HL-60 (cell line): ENCODE data around the gene MAPRE2.

Experiments used
- DNase-seq, 2 experiments: peaks; one replicate each; pipeline ENCODE4 v3.0.0-alpha.2; 2010 to 2020; ENCODE audit warnings: low read depth in 1 of 2, low spot score in 1 of 2
- H3K27ac ChIP-seq: fragments of 250-450 bp; sonication (Bioruptor Pico); replicated peaks from 2 replicates; pipeline ENCODE4 v1.5.1; 2020; ENCODE audit warnings: mild to moderate bottlenecking, moderate library complexity
- H3K27me3 ChIP-seq: fragments of 250-450 bp; sonication (Bioruptor Pico); 2 replicates; pipeline ENCODE4 v1.5.1; 2021; ENCODE audit warnings: mild to moderate bottlenecking, moderate library complexity; ENCODE audit not compliant: insufficient read depth, poor library complexity, severe bottlenecking
- H3K4me3 ChIP-seq: replicated peaks from 2 replicates; pipeline ENCODE4 v1.5.1; 2011; ENCODE audit warnings: mild to moderate bottlenecking, control low read depth, low read length; ENCODE audit not compliant: insufficient read depth
- CTCF ChIP-seq: IDR thresholded peaks from one replicate; pipeline ENCODE4 v1.5.1; 2011; ENCODE audit warnings: low read length, control low read depth, inconsistent platforms; ENCODE audit not compliant: insufficient read depth
- GABPA ChIP-seq: IDR thresholded peaks from 2 replicates; pipeline ENCODE4 v1.6.1; 2012; ENCODE audit warnings: low read depth
- POLR2AphosphoS5 ChIP-seq: IDR thresholded peaks from 2 replicates; pipeline ENCODE4 v1.6.1; 2012; ENCODE audit warnings: low read depth
- REST ChIP-seq: IDR thresholded peaks from 2 replicates; pipeline ENCODE4 v1.6.1; 2012; ENCODE audit warnings: low read depth; ENCODE audit not compliant: insufficient replicate concordance
- SPI1 ChIP-seq: IDR thresholded peaks from 2 replicates; pipeline ENCODE4 v1.6.1; 2012; ENCODE audit warnings: low read depth, mild to moderate bottlenecking, borderline replicate concordance

Gene MAPRE2

DNA sequence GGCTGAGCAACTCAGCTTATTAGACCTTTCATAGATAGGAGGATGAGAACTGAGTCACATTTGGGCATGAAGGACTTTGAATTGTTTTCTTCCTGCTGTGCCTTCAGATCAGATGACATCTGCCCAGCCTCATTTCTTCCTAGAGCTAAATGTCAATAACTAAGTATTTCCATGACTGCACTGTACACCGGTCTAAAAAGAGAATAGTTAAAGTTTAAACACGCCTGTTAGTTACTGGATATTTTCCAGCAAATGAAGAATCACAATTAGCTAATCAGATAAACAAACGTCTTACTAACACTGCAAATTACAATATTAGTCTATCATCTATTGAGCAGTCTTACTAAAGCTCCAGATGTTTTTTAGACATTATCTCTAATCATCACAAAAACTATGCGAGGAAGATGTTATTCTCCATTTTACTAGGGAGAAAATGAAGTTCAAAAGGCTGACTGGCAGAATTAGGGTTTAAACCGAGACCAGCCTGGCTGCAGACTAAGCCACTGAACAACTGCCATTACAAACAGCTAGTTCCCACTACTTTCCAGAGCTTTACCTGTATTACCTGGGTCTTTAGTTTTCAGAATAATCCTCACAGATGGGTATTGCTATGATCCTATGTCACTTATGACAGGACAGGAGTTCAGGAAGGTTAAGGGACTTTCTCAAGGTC lies 130.2 kb downstream of the MAPRE2 start:
- no peak overlapping the region for H3K27ac ChIP-seq
- DNase-seq, result no peak
- no peaks in the 10 kb centered on the region for H3K27me3 ChIP-seq
- TF ChIP-seq POLR2AphosphoS5, result no peak
- H3K4me3 ChIP-seq, result no peak overlapping the region

GRCh38 chr18:35172009-35172408 lies 130.8 kb downstream of the MAPRE2 start:
- no peak overlapping the region for H3K27ac ChIP-seq
- H3K27me3 ChIP-seq, result no peaks in the 10 kb centered on the region
- no peak for DNase-seq
- TF ChIP-seq SPI1 (no peak), GABPA (no peak), CTCF (no peak), REST (no peak), POLR2AphosphoS5 (no peak)
- H3K4me3 ChIP-seq, result no peak overlapping the region

- Histone ChIP-seq H3K4me3 (no peak overlapping the region), H3K27ac (no peak overlapping the region), H3K27me3 (no peaks in the 10 kb centered on the region)
- no peak for DNase-seq
- TF ChIP-seq GABPA (no peak), SPI1 (no peak), REST (no peak), CTCF (no peak), POLR2AphosphoS5 (no peak)
Measured at GRCh38 chr18:35172451-35173035, 131.3 kb downstream of the MAPRE2 start.

DNA sequence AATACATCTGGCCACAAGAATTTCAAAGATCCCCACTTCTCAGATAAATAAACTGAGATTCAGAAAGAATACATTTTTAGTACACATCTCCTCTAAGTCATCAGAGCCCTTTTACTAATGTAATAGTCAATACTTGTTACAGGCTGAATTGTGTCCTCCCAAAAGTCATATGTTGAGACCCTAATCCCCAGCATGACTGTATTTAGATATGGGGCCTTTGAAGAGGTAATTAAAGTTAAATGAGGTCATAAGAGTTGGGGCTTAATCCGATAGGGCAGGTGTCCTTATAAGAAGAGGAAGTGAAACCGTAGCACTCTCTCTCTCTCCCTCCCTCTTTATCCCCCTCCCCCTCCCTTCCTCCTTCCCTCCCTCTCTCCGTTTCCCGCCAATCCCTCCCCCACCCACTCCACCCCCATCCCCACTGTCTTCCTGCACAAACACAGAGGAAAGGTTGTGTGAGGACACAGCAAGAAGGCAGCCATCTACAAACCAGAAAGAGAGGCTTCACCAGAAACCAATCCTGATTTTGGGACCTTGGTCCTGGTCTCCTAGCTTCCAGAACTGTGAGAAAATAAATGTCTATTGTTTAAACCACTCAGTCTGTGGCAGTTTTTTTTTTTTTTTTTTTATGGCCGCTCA lies 133.0 kb downstream of the MAPRE2 start:
- Histone ChIP-seq H3K27me3 (no peaks in the 10 kb centered on the region), H3K27ac (peak overlapping the region; percentile 23), H3K4me3 (no peak overlapping the region)
- TF ChIP-seq POLR2AphosphoS5 (no peak; the same call in 1 of the 2 replicates), SPI1 (peak; percentile 96)
- DNase-seq, result peak; percentile 72 to 90
